Stimulated activated CD4-positive, alpha-beta T cell treated with anti-CD3 and anti-CD28 coated beads, Interleukin-2, amount 100 ng/mL, for 24 hours (primary cell): ENCODE data around the gene NOP53.
"Not testable (repeated sequence)": the region's sequence is repeated elsewhere in the genome, so short reads cannot be mapped to it uniquely, and the experiment has no call there.

ENCODE experiments used
- DNase-seq, 2 donors: peaks; one replicate each; pipeline ENCODE4 v3.0.0-alpha.2; 2020

NOP53 gene

DNA sequence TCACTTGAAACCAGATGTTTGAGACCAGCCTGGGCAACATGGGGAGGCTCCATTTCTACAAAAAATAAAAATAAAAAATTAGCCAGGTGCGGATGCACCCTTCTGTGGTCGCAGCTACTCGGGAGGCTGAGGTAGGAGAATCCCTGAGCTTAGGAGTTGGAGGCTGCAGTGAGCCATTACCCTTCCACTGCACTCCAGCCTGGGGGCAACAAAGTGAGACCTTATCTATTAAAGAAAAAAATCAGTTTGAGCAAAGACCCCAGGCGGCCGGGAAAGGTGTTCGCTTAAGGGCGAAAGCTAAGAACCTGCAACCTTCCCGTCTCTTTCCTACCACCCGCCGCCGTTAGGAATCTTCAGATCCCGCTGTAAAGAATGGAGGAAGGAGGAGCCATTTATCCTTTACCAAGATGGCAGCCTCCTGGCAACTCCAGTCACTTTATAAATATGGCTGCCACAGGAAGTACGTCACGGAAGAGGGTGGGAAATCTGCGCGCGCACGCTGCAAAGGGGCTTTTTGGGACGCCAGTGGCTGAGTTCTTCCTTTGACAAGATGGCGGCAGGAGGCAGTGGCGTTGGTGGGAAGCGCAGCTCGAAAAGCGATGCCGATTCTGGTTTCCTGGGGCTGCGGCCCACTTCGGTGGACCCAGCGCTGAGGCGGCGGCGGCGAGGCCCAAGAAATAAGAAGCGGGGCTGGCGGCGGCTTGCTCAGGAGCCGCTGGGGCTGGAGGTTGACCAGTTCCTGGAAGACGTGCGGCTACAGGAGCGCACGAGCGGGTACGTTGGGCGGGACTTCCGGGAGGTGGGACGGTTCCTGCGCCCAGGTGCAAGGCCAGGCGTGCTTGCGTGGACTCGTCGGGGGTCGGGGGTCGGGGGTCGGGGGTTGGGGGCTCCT is at the start of gene NOP53:
Gene NOP53 (plus strand): TSS at position 537 of the 892 bp plus-strand sequence. CDS start 14 bp downstream, at position 551.
- peak; percentile 97 for DNase-seq

DNA sequence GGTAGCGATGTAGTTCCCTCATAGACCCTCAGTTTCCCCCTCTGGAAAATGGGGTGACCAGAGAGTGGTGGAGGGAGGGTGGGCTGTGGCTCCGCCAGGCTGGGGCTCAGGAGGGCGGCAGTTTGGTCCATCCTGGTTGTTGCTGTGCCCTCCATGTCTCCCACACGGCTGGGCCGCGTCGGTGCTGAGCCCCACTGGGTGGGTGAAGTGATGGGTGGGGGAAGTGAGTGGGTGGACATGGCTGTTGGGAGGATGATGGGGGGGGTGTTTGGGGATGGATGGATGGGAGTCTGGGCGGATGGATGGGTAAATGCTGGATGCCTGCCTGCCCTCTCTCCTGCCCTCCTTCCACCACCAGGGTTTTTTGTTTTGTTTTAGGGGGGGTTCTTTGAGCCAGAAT is 48.7 kb upstream of the NOP53 start:
- DNase-seq = no peak

DNA sequence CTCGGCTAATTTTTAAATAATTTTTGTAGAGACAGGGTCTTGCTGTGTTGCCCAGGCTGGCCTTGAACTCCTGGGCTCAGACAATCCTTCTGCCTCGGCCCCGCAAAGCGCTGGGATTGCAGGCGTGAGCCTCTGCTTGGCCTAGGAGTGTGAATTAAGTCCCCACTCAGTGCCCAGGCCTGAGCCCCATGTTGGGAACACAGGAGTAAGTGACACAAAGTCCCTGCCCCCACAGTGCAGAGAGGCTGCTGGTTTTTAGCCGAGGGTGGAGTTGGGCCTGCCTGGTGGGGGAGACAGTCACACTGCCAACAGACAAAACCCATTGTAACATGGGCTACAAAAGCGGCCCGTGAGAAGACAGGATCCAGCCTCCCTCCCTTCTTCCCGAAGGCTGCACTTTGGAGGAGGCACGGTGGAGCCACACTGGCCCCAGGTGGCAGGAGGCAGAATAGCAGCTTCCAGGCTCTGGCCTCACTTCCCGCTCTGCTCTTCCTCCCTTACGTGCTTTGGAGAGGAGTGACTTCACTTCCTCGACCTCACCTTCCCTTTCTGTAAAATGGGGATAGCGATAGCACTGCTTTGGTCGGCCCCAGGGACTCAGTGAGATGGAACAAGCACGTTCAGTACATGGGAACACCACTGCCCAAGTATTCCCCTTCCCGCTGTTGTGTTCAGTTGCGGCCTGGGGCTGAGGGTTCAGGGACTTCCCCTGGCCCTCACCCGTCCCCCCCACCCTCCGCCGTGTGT is 47.3 kb upstream of the NOP53 start:
- DNase-seq = peak; percentile 62 to 66

DNA sequence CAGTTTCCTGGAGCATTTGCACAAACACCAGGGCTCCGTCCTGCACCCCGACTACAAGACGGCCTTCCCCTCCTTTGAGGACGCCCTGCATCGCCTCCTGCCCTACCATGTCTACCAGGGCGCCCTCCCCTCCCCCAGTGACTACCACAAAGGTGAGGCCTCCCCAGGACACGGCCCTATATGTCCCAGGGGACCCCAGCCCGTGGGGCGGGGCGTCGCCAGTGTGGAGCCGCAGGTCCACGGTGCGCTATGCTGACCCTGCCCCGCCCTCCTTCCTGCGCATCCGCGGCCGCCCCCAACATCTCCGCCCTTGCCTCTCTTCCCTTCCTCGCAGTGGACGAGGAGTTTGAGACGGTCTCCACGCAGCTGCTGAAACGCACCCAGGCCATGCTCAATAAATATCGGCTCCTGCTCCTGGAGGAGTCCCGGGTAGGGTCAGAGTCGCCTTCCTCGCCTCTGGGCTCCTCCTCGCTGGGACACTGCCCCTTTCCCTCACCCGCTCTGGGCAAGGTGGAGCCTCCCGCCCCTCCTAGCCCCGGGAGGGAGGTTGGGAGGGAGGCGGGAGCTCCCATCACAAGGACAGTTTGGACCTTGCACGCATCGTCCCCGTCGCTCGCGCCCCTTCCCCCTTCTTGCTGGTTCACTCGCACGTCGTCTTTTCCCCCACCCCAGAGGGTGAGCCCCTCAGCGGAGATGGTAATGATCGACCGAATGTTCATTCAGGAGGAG is 46.6 kb upstream of the NOP53 start:
- DNase-seq = no peak

DNA sequence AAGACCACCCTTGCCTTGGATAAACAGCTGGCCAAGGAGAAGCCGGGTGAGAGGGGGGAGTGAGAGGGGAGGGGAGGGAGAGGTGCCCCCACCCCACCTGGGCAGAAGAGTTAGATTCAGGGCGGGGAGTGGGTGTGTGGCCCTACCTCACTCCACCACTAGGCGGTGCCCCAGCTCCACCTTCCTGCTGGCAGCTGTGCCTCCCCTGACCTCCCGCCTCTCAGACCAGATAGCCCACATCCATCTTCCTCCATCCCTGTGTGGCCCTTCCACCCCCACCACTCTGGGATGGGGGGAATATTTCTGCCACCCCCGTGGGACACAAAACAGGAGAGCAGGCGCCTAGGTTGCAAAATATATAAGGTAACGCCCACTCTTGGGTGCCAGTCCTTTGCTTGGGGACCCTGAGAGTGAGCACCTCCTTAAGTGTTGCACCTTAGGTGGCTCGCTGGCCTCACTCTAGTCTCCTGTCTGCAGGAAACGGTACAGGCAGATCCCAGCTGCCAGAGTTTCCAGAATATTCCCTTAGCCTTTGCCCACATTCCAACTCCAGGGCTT is 45.9 kb upstream of the NOP53 start:
- peak; percentile 71 to 72 for DNase-seq

DNA sequence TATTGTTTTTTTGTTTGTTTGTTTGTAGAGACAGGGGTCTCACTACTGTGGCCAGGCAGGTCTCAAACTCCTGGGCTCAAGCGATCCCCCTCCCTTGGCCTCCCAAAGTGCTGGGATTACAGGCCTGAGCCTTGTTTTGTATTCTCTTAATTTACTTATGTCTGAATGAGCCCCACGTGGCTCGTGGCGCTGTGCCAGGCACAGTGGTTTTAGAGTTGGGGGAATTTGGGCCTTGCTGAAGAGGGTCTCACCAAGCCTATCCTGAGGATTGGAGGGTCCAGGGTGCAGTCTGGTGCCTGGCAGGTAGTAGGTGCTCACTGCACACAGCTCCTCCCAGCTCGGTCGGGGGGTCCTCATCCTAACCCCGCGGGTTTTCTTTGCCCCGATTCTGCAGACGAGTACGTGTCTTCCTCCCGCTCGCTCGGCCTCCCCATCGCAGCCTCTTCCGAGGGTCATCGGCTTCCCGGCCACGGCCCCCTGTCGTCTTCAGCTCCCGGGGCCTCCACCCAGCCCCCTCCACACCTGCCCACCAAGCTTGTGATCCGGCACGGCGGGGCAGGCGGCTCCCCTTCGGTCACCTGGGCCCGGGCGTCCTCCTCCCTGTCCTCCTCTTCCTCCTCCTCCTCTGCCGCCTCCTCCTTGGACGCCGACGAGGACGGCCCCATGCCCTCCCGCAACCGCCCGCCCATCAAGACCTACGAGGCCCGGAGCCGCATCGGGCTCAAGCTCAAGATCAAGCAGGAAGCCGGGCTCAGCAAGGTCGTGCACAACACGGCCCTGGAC is 44.2 kb upstream of the NOP53 start:
- DNase-seq = no peak

DNA sequence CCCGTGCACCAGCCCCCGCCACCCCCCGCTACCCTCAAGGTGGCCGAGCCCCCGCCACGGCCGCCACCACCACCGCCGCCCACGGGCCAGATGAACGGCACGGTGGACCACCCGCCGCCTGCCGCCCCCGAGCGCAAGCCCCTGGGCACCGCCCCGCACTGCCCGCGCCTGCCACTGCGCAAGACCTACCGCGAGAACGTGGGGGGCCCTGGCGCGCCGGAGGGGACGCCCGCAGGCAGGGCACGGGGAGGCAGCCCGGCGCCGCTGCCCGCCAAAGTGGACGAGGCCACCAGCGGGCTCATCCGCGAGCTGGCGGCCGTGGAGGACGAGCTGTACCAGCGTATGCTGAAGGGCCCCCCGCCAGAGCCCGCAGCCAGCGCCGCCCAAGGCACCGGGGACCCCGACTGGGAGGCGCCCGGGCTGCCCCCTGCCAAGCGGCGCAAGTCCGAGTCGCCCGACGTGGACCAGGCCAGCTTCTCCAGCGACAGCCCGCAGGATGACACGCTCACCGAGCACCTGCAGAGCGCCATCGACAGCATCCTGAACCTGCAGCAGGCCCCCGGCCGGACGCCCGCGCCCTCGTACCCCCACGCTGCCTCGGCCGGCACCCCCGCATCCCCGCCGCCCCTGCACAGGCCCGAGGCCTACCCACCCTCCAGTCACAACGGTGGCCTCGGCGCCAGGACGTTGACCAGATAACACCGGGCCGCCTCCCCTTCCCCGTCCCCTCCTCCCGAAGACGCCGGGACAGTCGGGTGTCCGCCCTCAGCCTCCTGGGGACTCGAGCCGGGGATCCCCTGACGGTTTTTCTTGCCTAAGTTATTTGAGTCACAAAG is 43.4 kb upstream of the NOP53 start:
- DNase-seq = no peak

DNA sequence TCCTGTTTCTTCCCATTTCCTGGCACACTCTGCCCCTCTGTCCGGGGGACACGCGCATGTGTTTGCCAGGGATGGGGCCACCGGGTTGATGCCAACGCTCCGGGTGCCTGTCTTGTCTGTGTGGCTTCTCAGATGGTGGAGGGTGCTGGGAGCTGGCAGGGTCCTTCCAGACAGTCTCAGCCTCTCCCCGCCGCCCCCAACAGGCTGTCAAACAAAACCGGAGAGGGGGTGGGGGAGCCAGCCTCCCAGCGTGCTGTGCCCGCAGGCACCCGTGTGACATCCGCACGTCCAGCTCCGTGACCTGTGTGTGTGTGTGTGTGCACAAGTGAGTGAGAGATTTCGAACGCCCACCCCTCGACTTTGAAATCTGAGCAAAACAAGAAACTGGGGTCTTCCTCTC is 42.7 kb upstream of the NOP53 start:
- DNase-seq = no peak

DNA sequence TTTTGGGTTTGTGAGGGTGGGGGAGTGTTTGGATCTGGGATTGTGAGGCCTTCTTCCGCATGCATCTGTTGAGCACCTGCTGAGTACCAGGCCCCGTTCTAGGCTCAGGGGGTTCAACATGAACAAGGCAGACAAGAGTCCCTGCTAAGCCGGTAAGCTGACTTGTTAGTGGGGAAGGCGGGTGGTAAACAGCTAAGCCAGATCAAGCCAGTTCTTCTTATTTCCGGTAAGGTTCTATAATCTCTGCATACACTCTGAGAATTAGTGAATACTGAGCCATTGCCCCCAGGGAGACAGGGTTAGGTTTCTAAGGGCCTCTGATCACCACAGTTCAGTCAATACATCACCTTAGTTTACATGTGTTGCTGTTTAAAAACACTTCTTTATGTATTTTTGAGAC is 42.0 kb upstream of the NOP53 start:
- no peak for DNase-seq

DNA sequence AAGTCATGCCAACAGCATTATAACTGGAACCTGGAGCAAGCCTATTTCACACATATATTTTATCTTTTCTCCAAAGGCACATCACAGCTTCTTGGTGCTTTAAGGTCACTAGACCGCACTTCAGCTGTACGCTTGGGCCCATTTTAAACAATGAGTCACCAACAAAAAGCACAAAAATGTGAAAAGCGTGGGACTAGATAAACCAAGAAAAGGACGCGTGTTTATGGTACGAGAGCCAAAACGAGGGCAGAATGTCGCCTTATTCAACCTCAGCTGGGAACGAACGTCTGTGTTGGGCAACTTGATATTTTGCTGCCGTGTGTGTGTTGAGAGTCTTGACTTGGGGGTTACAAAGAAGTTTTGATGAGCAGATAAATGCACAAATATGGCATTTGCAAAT is 41.3 kb upstream of the NOP53 start:
- DNase-seq = no peak

DNA sequence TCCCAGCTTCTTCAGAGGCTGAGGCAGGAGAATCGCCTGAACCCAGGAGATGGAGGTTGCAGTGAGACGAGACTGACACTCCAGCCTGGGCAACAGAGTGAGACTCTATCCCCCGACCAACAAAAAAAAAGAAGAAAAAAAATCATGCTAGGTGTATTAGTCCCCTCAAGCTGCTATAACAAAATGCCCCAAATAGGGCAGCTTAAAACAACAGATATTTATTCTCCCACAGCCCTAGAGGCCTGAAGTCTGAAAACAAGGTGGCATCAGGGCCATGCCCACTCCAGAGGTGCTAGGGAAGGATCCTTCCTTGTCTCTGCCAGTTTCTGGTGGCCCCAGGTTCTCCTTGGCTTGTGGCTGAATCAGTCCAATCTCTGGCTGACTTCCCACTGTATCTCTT is 40.7 kb upstream of the NOP53 start:
- DNase-seq = no peak

DNA sequence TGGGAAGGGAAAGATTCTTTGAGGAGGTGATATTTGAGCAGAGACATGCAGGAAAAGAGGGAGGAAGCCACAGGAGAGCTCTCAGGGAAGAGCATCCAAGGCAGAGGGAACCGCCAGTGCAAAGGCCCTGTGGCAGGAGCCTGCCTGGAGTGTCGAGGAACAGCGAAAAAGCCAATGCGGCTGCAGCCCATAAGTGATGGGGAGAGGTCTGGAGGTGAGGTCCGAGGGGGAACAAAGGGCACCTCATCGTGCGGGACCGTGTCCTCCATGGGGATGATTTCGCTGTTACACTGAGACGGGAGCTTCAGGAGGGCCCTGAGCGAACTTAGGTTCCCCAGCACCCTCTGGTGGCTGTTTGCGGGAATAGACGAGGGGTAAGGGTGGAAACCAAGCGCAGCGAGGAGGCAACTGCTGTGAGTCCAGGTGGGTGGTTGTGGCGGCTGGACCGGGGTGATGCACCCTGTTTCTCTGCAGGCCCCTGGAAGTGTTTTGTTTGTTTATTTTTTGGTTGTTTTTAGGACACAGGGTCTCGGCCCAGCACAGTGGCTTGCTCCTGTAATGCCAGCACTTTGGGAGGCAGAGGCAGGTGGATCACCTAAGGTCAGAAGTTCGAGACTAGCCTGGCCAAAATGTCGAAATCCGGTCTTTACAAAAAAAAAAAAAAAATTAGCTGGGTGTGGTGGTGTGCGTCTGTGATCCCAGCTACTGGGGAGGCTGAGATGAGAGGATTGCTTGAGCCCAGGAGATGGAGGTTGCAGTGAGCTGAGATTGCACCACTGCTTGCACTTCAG is 38.0 kb upstream of the NOP53 start:
- peak; percentile 81 to 85 for DNase-seq

DNA sequence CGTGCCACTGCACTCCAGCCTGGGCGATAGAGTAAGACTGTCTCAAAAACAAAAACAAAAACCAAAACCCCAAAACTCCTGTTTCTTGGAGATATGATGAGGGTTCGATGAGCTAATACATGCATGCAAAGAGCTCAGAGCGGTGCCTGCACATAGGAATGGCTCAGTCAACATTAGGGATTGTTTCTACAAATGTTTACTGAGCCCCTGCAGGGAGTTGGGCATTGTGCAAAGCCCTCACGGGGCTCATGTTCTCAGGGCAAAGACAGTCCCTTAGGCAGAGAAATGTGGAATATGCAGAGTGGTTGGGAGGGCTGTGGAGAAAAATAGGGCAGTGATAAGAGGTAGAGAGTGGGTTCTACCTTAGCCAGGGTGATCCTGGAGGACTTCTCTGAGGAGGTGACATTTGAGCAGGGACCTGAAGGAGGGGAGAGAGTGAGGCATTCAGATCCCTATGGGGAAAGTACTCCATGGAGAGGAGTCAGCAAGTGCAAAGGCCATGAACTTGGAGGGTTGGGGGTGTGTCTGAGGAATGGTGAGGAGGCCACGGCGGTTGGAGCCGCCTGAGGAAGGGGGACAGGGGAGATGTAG is 33.6 kb upstream of the NOP53 start:
- DNase-seq = no peak

DNA sequence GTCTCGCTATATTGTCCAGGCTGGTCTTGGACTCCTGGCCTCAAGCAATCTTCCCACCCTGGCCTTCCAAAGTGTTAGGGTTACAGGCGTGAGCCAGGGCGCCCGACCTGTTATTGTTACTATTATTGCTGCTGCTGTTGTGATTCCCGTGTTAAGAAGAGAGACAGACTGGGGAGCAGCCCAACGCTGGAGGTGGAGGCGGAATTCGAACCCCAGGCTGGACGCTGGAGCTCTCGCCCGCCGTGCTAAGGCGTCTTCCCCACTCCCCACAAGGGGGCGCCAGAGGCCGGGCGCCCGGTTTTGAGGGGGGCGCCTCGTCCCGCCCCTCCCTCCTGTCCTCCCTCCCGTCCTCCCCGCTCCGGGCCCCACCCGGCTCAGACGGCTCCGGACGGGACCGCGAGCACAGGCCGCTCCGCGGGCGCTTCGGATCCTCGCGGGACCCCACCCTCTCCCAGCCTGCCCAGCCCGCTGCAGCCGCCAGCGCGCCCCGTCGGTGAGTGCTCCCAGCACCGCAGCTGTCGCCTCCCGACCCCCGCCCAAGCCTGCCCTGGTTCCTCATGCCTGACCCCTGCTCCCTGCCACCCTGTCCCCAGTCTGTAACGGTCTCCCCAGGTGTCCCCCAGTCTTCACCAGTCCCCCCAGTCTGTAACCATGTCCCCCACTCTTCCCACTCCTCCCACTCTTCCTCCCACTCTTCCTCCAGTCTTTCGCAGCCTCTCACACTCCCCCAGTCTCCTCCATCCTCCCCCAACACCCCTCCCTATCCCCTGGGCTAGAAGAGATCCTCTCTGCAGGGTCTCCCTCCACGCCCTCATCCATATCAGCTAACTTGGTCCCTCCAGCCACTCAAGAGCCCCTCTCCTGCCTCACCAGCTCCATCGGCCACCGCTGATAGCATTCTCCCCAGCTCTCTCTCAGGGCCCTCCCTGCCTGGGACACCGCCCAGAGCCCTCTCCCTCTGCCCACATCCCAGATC is 32.0 kb upstream of the NOP53 start, which contains the start of gene EHD2:
Gene EHD2 (plus strand): TSS at position 377 of the 976 bp plus-strand sequence. CDS start 3,191 bp downstream, outside the sequence.
- peak; percentile 65 to 66 for DNase-seq

DNA sequence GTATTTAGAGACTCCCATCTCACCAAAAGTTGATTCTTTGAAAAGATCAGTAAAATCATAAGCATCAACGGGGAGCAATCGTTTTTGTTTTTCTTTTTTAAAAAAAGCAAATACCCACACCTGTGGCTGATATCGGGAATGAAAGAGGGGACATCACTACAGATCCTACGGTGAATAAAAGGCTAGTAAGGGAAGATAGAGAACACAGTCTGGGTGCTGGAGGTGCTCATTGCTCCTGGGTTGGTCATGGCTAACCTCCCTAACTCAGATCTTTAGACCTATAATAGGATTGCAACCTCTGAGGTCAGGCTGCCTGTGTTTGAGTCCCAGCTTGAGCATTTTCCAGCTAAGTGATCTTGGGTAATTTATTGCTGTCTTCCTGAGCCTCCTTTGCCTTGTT is 31.0 kb upstream of the NOP53 start:
- DNase-seq = no peak

DNA sequence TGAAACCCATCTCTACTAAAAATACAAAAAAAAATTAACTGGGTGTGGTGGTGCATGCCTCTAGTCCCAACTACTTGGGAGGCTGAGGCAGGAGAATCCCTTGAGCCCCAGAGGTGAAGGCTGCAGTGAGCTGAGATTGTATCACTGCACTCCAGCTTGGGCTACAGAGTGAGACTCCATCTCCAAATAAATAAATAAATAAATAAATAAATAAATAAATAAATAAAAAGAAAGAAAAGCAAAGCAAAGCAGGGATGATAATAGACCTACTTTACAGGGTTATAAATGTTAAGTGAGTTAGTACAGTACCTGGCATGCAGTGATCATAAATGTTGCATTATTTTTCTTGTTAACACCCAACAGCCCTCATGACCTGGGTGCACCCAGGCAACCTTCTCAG is 30.5 kb upstream of the NOP53 start:
- DNase-seq = not testable (repeated sequence)

DNA sequence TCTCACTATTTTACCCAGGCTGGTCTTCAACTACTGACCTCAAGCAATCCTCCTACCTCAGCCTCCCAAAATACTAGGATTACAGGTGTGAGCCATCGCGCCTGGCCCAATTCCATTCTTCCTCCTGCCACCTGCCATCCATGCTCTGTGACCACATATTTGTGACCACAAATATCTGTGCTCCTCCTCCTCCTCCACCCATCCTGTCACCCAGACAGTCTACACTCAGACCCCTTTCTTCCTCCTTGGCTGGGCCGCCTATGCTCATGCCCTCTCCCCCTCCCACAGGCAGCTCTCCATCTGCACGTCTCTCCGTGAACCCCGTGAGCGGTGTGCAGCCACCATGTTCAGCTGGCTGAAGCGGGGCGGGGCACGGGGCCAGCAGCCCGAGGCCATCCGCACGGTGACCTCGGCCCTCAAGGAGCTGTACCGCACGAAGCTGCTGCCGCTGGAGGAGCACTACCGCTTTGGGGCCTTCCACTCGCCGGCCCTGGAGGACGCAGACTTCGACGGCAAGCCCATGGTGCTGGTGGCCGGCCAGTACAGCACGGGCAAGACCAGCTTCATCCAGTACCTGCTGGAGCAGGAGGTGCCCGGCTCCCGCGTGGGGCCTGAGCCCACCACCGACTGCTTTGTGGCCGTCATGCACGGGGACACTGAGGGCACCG is 28.9 kb upstream of the NOP53 start:
- DNase-seq = no peak
